ENCODE data around the gene APLF.

Gene APLF

DNA sequence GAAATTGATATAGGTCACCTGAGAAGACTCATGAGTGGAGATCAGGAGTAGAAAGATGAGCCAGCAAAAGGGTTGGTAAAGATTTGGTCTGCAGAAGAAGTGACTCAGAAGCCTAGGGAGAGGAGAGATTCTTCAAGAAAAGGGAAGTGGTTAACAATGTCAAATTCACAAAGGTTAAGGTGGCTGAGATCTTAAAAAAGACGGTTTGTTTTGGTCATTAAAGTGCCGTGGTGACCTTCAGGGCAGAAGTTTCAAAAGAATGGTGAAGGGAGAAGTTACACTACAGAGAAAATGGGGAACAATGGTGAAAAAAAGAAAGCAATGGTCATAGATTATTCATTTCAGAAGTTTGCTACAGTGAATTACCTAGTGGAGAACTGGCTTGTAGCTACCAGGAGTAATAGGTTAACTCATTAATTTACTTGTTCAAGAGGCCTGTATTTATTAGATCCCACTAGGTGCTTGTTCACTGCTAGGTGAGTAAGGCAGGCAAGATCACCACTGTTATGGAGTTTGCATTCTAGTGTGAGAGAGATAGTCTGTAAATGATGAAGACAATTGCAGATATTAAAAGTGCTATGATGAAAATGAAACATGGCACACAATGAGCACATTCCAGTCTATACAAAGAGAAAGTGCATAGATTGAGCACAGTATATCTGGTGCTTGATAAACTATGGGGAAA is 43.3 kb upstream of the APLF start:
- Histone ChIP-seq H3K27ac (peak overlapping the region; percentile 84), H3K4me3 (ENCODE audit: low read depth in 1 of 2, low read length in 1 of 2) (peak overlapping the region; percentile 4 to 34), H3K36me3 (no peaks in the 10 kb centered on the region), H3K27me3 (no peaks in the 10 kb centered on the region), H3K9me3 (no peaks in the 10 kb centered on the region), H3K4me1 (ENCODE audit: control insufficient read depth in 1 of 2, insufficient read depth in 1 of 2, low read depth in 1 of 2, low read length in 1 of 2) (peaks cover 60 to 76% of the 10 kb centered on the region in 2 experiments)
- TF ChIP-seq, protein P1, sequence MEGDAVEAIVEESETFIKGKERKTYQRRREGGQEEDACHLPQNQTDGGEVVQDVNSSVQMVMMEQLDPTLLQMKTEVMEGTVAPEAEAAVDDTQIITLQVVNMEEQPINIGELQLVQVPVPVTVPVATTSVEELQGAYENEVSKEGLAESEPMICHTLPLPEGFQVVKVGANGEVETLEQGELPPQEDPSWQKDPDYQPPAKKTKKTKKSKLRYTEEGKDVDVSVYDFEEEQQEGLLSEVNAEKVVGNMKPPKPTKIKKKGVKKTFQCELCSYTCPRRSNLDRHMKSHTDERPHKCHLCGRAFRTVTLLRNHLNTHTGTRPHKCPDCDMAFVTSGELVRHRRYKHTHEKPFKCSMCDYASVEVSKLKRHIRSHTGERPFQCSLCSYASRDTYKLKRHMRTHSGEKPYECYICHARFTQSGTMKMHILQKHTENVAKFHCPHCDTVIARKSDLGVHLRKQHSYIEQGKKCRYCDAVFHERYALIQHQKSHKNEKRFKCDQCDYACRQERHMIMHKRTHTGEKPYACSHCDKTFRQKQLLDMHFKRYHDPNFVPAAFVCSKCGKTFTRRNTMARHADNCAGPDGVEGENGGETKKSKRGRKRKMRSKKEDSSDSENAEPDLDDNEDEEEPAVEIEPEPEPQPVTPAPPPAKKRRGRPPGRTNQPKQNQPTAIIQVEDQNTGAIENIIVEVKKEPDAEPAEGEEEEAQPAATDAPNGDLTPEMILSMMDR (IDR thresholded peaks at IDR 0.05), result no peak

DNA sequence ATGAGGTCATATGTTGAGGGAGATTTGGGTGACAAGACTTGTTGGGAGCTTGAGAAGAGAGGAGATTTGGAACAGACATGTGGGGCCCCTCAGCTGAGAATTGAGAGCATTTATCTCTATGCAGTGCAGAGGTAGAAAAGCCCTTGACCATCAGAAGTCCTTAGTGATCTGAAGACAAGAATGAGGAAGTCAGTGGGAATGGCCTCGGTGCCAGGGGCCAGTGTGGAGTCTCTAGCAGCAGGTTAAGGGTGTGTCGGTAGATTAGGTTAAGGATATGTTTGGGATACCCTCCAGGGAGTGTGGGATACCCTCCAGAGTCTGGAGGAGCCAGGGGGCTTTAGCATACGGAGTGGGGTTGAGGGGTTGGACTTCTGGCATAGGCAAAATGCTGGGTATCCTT is 41.9 kb upstream of the APLF start:
- H3K27ac ChIP-seq, result peak overlapping the region; percentile 84
- H3K36me3 ChIP-seq, result no peaks in the 10 kb centered on the region
- TF ChIP-seq, protein P1 (IDR thresholded peaks at IDR 0.05), result no peak
- no peaks in the 10 kb centered on the region for H3K27me3 ChIP-seq
- no peaks in the 10 kb centered on the region for H3K9me3 ChIP-seq
- peak overlapping the region in 1 of 2 experiments; percentile 39 for H3K4me3 ChIP-seq (ENCODE audit: low read depth in 1 of 2, low read length in 1 of 2)
- peaks cover 60 to 74% of the 10 kb centered on the region in 2 experiments for H3K4me1 ChIP-seq (ENCODE audit: control insufficient read depth in 1 of 2, insufficient read depth in 1 of 2, low read depth in 1 of 2, low read length in 1 of 2)

DNA sequence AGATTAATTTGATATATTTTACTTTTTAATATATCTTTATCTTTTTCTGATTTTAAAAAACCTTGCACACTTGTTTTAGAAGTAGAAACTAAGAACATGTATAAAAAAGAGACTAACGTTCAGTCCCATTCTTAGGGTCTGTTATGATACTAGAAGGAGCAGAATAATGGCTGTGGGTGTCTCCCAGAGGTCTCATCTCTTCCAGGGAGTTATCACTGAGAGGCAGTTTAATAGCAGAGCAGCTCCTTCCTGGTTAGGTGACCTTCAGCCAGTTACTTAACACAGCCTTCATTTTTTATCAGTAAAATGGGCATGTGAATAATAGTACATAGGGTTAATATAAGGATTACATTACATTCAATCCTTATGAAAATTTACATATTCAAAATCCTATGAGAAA is 40.9 kb upstream of the APLF start:
- H3K9me3 ChIP-seq, result no peaks in the 10 kb centered on the region
- peaks cover 60 to 74% of the 10 kb centered on the region in 2 experiments for H3K4me1 ChIP-seq (ENCODE audit: control insufficient read depth in 1 of 2, insufficient read depth in 1 of 2, low read depth in 1 of 2, low read length in 1 of 2)
- H3K27ac ChIP-seq, result peak overlapping the region; percentile 84
- TF ChIP-seq, protein P1 (IDR thresholded peaks at IDR 0.05), result no peak
- H3K4me3 ChIP-seq (ENCODE audit: low read depth in 1 of 2, low read length in 1 of 2), result peak overlapping the region in 1 of 2 experiments; percentile 39
- H3K27me3 ChIP-seq, result no peaks in the 10 kb centered on the region
- no peaks in the 10 kb centered on the region for H3K36me3 ChIP-seq

DNA sequence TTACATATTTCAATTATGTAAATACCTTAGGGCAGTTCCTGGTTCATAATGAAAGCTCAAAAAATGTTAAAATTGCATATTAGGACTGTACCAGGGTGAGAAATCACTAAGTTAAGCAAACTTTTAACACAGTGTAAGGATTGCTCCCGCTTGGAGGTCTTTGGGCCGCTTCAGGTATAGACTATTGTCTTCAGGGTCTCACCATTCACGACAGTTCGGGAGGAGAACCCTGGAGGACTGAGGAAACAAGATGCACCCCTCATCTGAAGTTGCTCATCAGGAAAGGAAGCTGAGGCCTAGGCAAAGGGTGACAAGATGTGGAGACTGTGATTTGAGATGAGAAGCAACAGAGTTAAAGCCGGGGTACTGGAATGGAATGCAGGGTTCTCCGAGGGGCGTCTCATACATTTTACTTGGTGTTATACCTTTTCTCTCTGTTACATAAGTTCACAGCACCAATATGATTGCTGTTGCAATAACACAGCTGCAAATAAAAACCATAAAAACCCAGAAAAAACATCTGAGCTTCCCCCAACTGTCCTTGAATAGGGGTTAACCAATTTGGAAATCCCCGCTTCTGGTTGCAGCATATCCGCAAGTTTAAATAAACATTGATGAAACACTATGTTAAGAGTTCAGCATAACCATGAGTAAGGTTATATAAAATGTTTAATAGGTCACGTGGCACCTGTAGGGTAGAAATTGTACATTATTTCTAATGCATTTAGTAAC is 40.4 kb upstream of the APLF start:
- Histone ChIP-seq H3K9me3 (no peaks in the 10 kb centered on the region), H3K27ac (peak overlapping the region; percentile 84), H3K4me1 (ENCODE audit: control insufficient read depth in 1 of 2, insufficient read depth in 1 of 2, low read depth in 1 of 2, low read length in 1 of 2) (peaks cover 60 to 74% of the 10 kb centered on the region in 2 experiments), H3K36me3 (no peaks in the 10 kb centered on the region), H3K27me3 (no peaks in the 10 kb centered on the region), H3K4me3 (ENCODE audit: low read depth in 1 of 2, low read length in 1 of 2) (peak overlapping the region; percentile 15 to 39)
- TF ChIP-seq, protein P1 (IDR thresholded peaks at IDR 0.05), result no peak

DNA sequence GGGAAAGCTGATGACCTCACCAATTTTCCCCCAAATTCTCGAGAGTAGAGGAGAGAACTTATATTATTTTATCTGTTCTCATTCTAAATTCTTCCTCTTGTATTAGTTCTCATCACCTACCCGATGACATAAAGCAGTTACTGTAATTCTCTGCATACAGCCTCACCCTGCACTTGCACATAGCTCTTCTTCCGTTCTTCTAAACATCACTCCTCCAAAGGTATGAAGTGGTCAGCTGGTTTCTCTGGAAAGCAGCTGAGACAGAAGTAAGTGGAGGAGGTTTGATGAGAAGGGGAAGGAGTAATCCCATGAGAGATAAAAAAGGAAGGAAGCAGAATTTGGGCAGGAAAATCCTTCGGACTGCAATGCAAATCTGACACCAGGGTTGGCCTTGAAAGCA is 39.3 kb upstream of the APLF start:
- no peaks in the 10 kb centered on the region for H3K9me3 ChIP-seq
- H3K27ac ChIP-seq, result peak overlapping the region; percentile 84
- peak overlapping the region; percentile 15 to 39 for H3K4me3 ChIP-seq (ENCODE audit: low read depth in 1 of 2, low read length in 1 of 2)
- no peaks in the 10 kb centered on the region for H3K36me3 ChIP-seq
- H3K27me3 ChIP-seq, result no peaks in the 10 kb centered on the region
- peaks cover 57 to 67% of the 10 kb centered on the region in 2 experiments for H3K4me1 ChIP-seq (ENCODE audit: control insufficient read depth in 1 of 2, insufficient read depth in 1 of 2, low read depth in 1 of 2, low read length in 1 of 2)
- TF ChIP-seq, protein P1 (IDR thresholded peaks at IDR 0.05), result no peak
